H1 (cell line): Measurements from ENCODE around the gene MSANTD2. TPM values are rescaled to one million over a fixed set of nuclear protein-coding genes. Genes with fewer than 3 reads are reported as not detected.

Source experiments
- BRCA1 ChIP-seq: IDR thresholded peaks from 2 replicates; pipeline ENCODE4 v1.6.1; 2012; ENCODE audit warnings: low read depth, low read length, improper control_type of control experiment
- RNF2 ChIP-seq: fragments of 200-900, 300-1000 bp; sonication (generic); IDR thresholded peaks from 2 replicates; pipeline ENCODE4 v1.7.1; 2016; ENCODE audit warnings: borderline replicate concordance, low read depth, mild to moderate bottlenecking, antibody characterized with exemption, low read length; ENCODE audit not compliant: poor library complexity, severe bottlenecking; ENCODE audit errors: missing control alignments
- SP4 ChIP-seq: IDR thresholded peaks from 2 replicates; pipeline ENCODE4 v1.6.1; 2012; ENCODE audit warnings: low read length, inconsistent platforms
- polyA plus RNA-seq, 7 experiments: library from polyadenylated mRNA; depleted of rRNA in 3 of 7; stranded (reverse) in 5 of 7; unstranded in 2 of 7; fragments of >200 nt in 5 of 7; fragments of 200-250 nt in 2 of 7; gene quantifications; 1 replicate in 5 of 7; 2 replicates in 1 of 7; 4 replicates in 1 of 7; pipeline versions ENCODE4 v1.2.1 to v1.2.3, GENCODE V29; 2011 to 2013; ENCODE audit warnings: missing spikeins in 2 of 7, mixed read lengths in 2 of 7
- total RNA-seq: library from RNA; stranded (reverse); fragmentation: NEBNext Ultra II Directional; extraction: Animal tissue kit (Norgen Biotek cat#: 25700); gene quantifications from 2 replicates; pipeline ENCODE4 v1.2.1, GENCODE V29; 2021

MSANTD2 gene
- total and polyA plus RNA-seq, 2 of the 8 experiments (the other 6 are each of a cell fraction or from before 2014, with no cell fraction given): 8.2 to 15.9 TPM

GRCh38 chr11:124821995-124822730 lies 22.0 kb upstream of the MSANTD2 start (continued):
- no peak for TF ChIP-seq RNF2
- no peak for TF ChIP-seq SP4
- no peak for TF ChIP-seq BRCA1
- TF ChIP-seq, all 59 proteins: peak for 0
